Measurements from ENCODE around the gene HBEGF. TPM values are rescaled to one million over a fixed set of nuclear protein-coding genes. Genes with fewer than 3 reads are reported as not detected.

HBEGF gene
- total and polyA plus RNA-seq, 10 of the 15 experiments (the other 5 are each of a cell fraction or from before 2014, with no cell fraction given): 0.87 to 3.1 (median 2.1) TPM

DNA sequence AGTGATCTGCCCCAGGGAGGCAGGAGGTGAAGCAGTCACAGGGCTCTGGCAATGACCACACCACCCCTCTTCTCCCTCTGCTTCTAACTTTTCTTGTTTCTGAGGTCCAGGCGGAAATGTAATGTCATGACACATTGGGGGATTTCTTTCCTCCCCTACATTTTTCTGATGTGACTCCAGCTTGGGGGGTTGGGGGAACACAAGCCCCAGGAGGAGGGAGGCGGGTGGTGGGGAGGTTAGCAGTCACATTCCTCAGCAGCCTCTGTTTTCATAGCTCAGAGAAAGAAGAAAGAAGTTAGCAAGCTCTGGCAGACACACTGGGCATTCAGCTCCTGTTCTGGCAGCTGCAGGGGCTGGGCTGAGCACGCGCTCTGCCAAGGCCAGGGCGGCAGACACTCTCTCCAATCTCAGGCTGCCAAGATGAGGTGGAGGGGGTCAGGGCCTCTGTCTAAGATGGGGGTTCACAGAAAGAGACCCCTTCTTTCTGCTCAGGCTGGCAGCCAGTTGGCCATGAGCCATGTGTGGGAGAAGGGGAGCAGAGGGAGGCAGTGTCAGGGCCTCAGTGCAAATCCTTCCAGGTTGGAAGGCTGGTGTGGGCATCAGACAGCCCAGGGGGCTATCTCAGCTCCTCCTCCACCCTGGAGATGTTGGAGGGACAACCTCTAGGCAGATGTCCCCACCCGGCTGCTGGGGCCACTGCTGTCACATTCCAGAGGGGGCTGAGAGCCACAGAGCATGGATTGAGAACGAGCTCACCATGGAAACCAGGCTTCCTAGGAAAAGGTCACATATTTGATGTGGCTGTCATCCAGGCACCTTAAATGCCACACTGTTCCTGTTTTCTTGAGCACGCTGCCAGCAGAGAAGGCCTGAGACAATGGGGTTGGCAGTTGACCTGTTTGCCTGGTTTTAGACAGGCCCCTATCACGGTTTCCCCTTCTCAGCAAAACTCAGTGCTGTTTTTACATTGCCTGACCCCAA is 23.4 kb downstream of the HBEGF start:
- no TSS peak for BruUV-seq (replicated peaks)
- H3K4me1 ChIP-seq (ENCODE audit: control insufficient read depth, insufficient read depth, low read length): no peaks in the 10 kb centered on the region
- no peak overlapping the region for H2AFZ ChIP-seq (ENCODE audit: control insufficient read depth, low read depth, low read length)
- WGBS (ENCODE audit: insufficient coverage, insufficient replicate concordance, low lambda C conversion rate, missing lambda C conversion rate): 85% methylated on average over 9 of the region's 9 CpGs
- CTCF ChIA-PET: interaction anchor here (0.7 to 1.8 kb wide), 5 partner anchors 15 to 78 kb away, joined by 3 to 8 read pairs (median 4); no protein-coding TSS in a partner anchor
- no peaks in the 10 kb centered on the region for H3K9me3 ChIP-seq (replicated peaks; ENCODE audit: control insufficient read depth, insufficient read depth, low read length)
- H3K4me3 ChIP-seq: no peak overlapping the region
- H3K9ac ChIP-seq (ENCODE audit: control insufficient read depth, insufficient read depth, low read length): no peak overlapping the region
- H3K4me2 ChIP-seq (ENCODE audit: control insufficient read depth, insufficient read depth): no peak overlapping the region
- DNase-seq (ENCODE audit: low read depth, low spot score) (no peak), ATAC-seq (peak; percentile 58), FAIRE-seq (no peak)
- no peaks in the 10 kb centered on the region for H4K20me1 ChIP-seq (ENCODE audit: control insufficient read depth, insufficient read depth)
- H3K36me3 ChIP-seq (ENCODE audit: control insufficient read depth in 2 of 2, insufficient read depth in 2 of 2, low read length in 1 of 2): no peaks in the 10 kb centered on the region
- RAD21 ChIA-PET (ENCODE audit: unreplicated experiment): interaction anchor here (1.1 to 3.0 kb wide), 3 partner anchors 18 to 23 kb away, joined by 3 to 8 read pairs (median 4); partner anchors contain the start of genes HBEGF and PFDN1
- H3K27me3 ChIP-seq (replicated peaks in 1 of 2; ENCODE audit: control insufficient read depth in 2 of 2, insufficient read depth in 2 of 2, low read length in 1 of 2): no peaks in the 10 kb centered on the region
- H3K27ac ChIP-seq (ENCODE audit: control insufficient read depth, insufficient read depth): no peak overlapping the region
- POLR2A ChIA-PET: interaction anchor here (0.6 to 0.7 kb wide), 3 partner anchors 13 to 165 kb away, joined by 3 to 5 read pairs (median 4); no protein-coding TSS in a partner anchor
- SMC1A ChIA-PET (ENCODE audit: uncharacterized antibody, unreplicated experiment): interaction anchor here (0.6 kb wide), 1 partner anchor 48 kb away, joined by 3 read pairs; no protein-coding TSS in a partner anchor
- TF ChIP-seq WRNIP1 (IDR thresholded peaks at IDR 0.05; ENCODE audit: borderline replicate concordance, low read depth, low read length) (no peak), ETV6 (conservative IDR thresholded peaks at IDR 0.05 in 1 of 2, IDR thresholded peaks at IDR 0.05 in 1 of 2; ENCODE audit: borderline replicate concordance in 1 of 2, low read depth in 1 of 2) (no peak)
- TF ChIP-seq, protein P1, sequence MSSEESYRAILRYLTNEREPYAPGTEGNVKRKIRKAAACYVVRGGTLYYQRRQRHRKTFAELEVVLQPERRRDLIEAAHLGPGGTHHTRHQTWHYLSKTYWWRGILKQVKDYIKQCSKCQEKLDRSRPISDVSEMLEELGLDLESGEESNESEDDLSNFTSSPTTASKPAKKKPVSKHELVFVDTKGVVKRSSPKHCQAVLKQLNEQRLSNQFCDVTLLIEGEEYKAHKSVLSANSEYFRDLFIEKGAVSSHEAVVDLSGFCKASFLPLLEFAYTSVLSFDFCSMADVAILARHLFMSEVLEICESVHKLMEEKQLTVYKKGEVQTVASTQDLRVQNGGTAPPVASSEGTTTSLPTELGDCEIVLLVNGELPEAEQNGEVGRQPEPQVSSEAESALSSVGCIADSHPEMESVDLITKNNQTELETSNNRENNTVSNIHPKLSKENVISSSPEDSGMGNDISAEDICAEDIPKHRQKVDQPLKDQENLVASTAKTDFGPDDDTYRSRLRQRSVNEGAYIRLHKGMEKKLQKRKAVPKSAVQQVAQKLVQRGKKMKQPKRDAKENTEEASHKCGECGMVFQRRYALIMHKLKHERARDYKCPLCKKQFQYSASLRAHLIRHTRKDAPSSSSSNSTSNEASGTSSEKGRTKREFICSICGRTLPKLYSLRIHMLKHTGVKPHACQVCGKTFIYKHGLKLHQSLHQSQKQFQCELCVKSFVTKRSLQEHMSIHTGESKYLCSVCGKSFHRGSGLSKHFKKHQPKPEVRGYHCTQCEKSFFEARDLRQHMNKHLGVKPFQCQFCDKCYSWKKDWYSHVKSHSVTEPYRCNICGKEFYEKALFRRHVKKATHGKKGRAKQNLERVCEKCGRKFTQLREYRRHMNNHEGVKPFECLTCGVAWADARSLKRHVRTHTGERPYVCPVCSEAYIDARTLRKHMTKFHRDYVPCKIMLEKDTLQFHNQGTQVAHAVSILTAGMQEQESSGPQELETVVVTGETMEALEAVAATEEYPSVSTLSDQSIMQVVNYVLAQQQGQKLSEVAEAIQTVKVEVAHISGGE (CRISPR knock-in tag; IDR thresholded peaks at IDR 0.05): no peak
- TF ChIP-seq, protein P2, sequence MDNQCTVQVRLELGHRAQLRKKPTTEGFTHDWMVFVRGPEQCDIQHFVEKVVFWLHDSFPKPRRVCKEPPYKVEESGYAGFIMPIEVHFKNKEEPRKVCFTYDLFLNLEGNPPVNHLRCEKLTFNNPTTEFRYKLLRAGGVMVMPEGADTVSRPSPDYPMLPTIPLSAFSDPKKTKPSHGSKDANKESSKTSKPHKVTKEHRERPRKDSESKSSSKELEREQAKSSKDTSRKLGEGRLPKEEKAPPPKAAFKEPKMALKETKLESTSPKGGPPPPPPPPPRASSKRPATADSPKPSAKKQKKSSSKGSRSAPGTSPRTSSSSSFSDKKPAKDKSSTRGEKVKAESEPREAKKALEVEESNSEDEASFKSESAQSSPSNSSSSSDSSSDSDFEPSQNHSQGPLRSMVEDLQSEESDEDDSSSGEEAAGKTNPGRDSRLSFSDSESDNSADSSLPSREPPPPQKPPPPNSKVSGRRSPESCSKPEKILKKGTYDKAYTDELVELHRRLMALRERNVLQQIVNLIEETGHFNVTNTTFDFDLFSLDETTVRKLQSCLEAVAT (IDR thresholded peaks at IDR 0.05): no peak
- no peaks in the 10 kb centered on the region for H3K79me2 ChIP-seq (ENCODE audit: control insufficient read depth, insufficient read depth, low read length)
- in situ Hi-C loops (cut with MboI) (no loop called here), intact Hi-C loops (cut with micrococcal nuclease; ENCODE audit: unreplicated experiment) (no loop called here)

Data from GM12878 (cell line).